ENCODE results near the gene IFIT2. TPM values are rescaled to one million over a fixed set of nuclear protein-coding genes. Genes with fewer than 3 reads are reported as not detected.
"Not testable (repeated sequence)": the region's sequence is repeated elsewhere in the genome, so short reads cannot be mapped to it uniquely, and the experiment has no call there.

Gene IFIT2
- total and polyA plus RNA-seq, 9 donors = 5.0 to 9.6 (median 7.4) TPM

DNA sequence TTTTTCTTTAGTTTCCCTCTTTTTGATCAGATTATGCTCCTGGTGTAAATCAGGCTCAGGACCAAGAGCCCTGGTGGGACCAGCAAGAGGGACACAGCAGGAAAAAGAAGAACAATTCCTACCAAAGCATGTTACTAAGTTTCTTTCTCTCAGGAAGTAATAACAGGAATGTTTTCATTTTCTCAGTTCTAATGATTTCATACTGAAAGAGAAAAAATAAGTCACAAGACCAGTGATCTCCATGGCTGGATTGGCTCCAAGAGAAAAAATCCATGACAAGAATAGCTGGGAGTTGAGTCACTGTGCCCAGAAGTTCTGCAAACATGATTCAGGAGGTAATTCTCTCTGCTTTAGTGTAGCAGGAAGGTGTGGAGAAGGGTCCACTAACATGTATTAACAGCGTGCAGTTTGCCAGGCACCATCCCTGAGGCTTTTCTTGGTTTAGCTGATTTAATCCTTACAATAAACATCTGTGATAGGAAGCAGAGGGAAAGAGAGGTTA, 23.8 kb upstream of the IFIT2 start:
- peaks cover 19% of the 10 kb centered on the region for H3K4me1 ChIP-seq (ENCODE audit: control insufficient read depth, insufficient read depth, low read length)
- no peak overlapping the region for H3K4me3 ChIP-seq (ENCODE audit: low read length)
- no peaks in the 10 kb centered on the region for H3K36me3 ChIP-seq (ENCODE audit: control insufficient read depth, insufficient read depth, low read length)
- H3K9me3 ChIP-seq (replicated peaks; ENCODE audit: control insufficient read depth, low read depth, low read length) = no peaks in the 10 kb centered on the region
- H3K27me3 ChIP-seq (ENCODE audit: control insufficient read depth, insufficient read depth, low read length) = no peaks in the 10 kb centered on the region
- H3K27ac ChIP-seq (ENCODE audit: low read length) = peak overlapping the region; percentile 90
- WGBS (ENCODE audit: insufficient coverage) = no CpG with 5 or more reads among the region's 1 CpG
- peak; percentile 97 for DNase-seq

DNA sequence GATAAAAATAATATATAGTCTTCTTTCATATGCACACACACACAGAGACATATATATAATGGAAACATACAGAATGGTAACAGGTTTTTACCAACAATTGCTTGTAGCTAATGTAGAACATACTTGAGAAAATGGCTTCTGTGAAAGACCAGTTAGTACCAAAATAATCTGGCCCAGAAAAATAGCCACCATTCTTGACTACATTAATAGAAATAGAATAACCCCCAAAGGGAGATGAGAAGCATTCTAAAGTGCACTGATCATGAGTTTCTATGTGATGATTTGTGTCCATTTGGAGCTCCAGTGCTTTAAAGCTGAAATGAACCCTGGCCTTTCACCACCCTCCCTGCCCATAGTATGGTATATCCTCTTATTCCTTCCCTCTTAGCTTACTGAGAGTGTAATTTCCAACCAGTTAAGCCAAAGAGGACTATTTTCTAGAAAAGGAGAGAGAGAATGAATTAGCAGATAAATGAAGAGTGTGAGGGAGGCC, 22.9 kb upstream of the IFIT2 start:
- no peaks in the 10 kb centered on the region for H3K36me3 ChIP-seq (ENCODE audit: control insufficient read depth, insufficient read depth, low read length)
- H3K9me3 ChIP-seq (replicated peaks; ENCODE audit: control insufficient read depth, low read depth, low read length) = no peaks in the 10 kb centered on the region
- DNase-seq = peak; percentile 71
- no peaks in the 10 kb centered on the region for H3K27me3 ChIP-seq (ENCODE audit: control insufficient read depth, insufficient read depth, low read length)
- H3K4me1 ChIP-seq (ENCODE audit: control insufficient read depth, insufficient read depth, low read length) = peaks cover 28% of the 10 kb centered on the region
- no peak overlapping the region for H3K4me3 ChIP-seq (ENCODE audit: low read length)
- peak overlapping the region; percentile 80 for H3K27ac ChIP-seq (ENCODE audit: low read length)

DNA sequence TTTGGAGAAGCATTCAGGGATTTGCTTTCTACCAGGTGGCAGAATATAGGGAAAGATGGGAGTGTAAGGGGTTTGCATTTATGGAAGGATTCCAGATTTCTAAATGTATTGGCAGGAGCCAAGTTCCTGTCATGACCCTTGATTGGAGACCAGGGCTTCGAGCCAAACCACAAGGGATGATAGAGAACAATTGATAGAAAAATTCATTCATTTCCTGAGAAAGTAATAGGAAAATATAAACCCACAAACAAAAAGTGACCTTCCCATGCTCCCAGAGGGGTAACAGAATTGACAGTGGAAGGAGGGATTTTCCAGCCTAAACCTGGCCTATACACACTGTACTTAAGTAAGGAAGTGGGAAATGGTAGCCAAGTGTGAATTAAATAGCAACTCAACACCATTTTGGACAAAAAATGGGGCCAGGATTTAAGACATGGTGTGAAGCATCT, 22.4 kb upstream of the IFIT2 start:
- Histone ChIP-seq H3K9me3 (replicated peaks; ENCODE audit: control insufficient read depth, low read depth, low read length) (no peaks in the 10 kb centered on the region), H3K36me3 (ENCODE audit: control insufficient read depth, insufficient read depth, low read length) (no peaks in the 10 kb centered on the region), H3K27ac (ENCODE audit: low read length) (peak overlapping the region; percentile 80), H3K4me3 (ENCODE audit: low read length) (no peak overlapping the region), H3K27me3 (ENCODE audit: control insufficient read depth, insufficient read depth, low read length) (no peaks in the 10 kb centered on the region), H3K4me1 (ENCODE audit: control insufficient read depth, insufficient read depth, low read length) (peaks cover 31% of the 10 kb centered on the region)
- no CpG with 5 or more reads among the region's 1 CpG for WGBS (ENCODE audit: insufficient coverage)
- DNase-seq = peak; percentile 83

DNA sequence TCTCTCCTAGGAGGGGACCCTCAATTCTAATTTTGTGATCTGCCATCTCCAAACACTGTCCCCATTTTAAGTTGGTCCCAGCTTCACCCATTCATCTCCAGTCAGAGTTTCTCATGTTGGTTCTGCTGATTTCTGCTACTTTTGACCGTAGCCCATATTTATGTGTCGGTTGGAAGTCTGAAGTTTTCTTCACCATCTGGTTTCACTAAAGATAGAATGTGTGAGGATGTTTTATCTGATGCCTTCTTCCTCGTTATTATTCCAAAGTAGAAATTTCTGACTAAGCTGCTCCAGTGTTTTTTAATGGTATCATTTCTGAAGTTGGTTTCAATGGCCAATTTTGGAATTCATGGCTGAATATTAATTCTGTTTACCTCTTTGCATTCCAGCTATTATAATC, 21.3 kb upstream of the IFIT2 start:
- Histone ChIP-seq H3K4me1 (ENCODE audit: control insufficient read depth, insufficient read depth, low read length) (peaks cover 34% of the 10 kb centered on the region), H3K9me3 (replicated peaks; ENCODE audit: control insufficient read depth, low read depth, low read length) (no peaks in the 10 kb centered on the region), H3K27me3 (ENCODE audit: control insufficient read depth, insufficient read depth, low read length) (no peaks in the 10 kb centered on the region), H3K36me3 (ENCODE audit: control insufficient read depth, insufficient read depth, low read length) (no peaks in the 10 kb centered on the region), H3K27ac (ENCODE audit: low read length) (peak overlapping the region; percentile 15), H3K4me3 (ENCODE audit: low read length) (no peak overlapping the region)
- WGBS (ENCODE audit: insufficient coverage) = no CpG with 5 or more reads among the region's 3 CpGs
- no peak for DNase-seq

DNA sequence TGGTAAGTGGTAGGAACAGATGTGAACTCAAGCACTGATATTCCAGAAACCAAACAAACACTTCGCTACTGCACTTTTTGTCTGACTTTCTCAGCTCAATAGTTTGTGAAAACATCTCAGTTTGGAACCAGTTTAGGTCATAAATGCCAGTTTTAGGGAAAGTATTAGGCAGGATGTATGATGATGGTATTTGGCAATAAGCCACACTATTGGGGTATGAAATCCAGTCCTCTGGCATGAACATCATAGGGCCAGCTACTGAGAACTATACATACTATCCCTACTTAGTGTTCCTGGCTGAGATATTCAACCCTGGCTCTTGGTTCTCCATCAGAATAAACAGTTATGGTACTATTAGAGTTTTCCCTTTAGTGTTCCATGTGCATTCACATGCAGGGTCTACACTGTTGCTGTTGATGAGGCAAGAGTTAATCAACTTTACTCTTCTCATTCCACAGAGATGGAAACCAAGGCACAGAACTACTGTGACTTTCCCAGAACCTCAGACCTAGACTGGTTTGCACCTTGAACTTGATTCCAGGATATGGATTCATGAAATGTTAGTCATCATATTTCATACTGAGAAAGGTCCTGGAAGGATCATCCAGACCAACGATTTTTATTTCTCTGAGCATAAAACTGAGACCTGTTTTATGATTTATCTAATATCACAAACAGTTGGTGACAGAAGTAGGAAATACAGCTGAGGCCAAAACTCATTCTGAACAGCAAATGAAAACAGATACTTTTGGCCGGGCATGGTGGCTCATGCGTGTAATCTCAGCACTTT, 20.0 kb upstream of the IFIT2 start:
- no peaks in the 10 kb centered on the region for H3K36me3 ChIP-seq (ENCODE audit: control insufficient read depth, insufficient read depth, low read length)
- H3K4me1 ChIP-seq (ENCODE audit: control insufficient read depth, insufficient read depth, low read length) = peaks cover 33% of the 10 kb centered on the region
- WGBS (ENCODE audit: insufficient coverage) = 37% methylated on average over 2 of the region's 4 CpGs
- H3K4me3 ChIP-seq (ENCODE audit: low read length) = no peak overlapping the region
- no peak overlapping the region for H3K27ac ChIP-seq (ENCODE audit: low read length)
- no peaks in the 10 kb centered on the region for H3K9me3 ChIP-seq (replicated peaks; ENCODE audit: control insufficient read depth, low read depth, low read length)
- DNase-seq = no peak
- no peaks in the 10 kb centered on the region for H3K27me3 ChIP-seq (ENCODE audit: control insufficient read depth, insufficient read depth, low read length)

DNA sequence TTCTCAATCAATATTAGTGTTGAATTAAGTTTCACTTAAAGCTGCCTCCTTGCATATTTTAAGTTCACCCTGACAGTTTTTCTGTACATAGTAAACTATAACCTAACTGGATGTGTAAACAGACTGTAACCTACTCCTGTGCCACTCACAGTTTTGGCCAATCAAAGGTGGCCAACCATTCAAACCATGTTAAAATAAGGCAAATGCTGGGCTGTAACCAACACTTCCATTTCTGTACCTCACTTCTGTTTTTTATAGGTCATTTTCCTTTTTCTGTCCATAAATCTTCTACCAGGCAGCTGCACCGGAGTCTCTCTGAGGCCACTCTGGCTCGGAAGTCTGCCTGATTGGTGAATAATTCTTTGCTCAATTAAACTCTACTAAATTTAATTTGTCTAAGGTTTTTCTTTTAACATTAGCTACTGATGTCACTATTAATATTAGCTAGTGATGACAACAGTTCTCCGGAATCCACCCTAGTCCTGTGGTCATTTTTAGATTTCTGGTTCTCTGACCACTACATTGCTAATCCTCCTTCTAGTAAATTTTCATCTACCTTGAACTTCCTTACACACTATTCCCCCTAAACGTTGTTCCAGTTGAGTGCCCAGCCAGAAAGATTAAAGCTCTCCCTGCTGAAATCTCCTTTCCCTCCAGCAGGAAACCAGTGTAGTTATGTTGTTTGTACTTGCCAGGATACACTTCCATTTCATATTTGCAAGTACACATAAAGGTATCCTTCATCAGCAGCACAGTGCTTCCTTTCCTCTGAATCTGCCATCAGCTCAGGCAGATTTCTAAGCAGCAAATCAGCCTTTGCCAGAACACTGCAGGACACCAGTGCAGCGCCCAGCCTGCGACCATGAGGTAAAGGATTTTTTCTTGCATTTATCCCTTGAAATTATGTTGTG, 18.6 kb upstream of the IFIT2 start:
- WGBS (ENCODE audit: insufficient coverage) = no CpG with 5 or more reads among the region's 6 CpGs
- Histone ChIP-seq H3K27ac (ENCODE audit: low read length) (peak overlapping the region; percentile 93), H3K4me1 (ENCODE audit: control insufficient read depth, insufficient read depth, low read length) (peaks cover 28% of the 10 kb centered on the region), H3K9me3 (replicated peaks; ENCODE audit: control insufficient read depth, low read depth, low read length) (no peaks in the 10 kb centered on the region), H3K4me3 (ENCODE audit: low read length) (peak overlapping the region; percentile 0), H3K27me3 (ENCODE audit: control insufficient read depth, insufficient read depth, low read length) (no peaks in the 10 kb centered on the region), H3K36me3 (ENCODE audit: control insufficient read depth, insufficient read depth, low read length) (no peaks in the 10 kb centered on the region)
- DNase-seq = peak; percentile 56

DNA sequence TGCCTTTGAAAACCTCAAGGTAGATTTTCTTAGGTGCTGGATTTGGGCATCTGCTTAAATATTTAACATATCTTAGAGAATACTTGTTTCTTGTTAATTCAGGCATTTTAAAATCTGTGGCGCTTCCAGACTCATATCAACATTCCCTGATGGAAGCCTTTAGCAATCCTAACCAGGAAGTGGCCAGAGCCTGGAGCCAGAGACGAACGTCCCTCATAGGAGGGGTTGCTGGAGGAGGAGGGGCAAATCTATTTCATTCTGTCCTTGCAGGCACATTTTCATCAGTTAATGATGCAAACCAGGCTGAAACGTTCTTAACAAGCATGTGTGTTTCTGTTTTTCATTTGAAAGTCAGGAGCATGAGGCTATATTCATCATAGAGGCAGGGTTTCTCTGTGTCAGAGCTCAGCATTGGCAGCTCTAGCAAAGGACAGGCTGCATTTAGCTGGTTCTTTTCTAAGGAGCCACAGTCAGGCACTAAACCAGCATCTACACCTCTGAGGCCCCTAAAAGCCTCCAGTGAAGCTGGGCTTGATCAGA, 17.8 kb upstream of the IFIT2 start:
- no CpG with 5 or more reads among the region's 4 CpGs for WGBS (ENCODE audit: insufficient coverage)
- Histone ChIP-seq H3K9me3 (replicated peaks; ENCODE audit: control insufficient read depth, low read depth, low read length) (no peaks in the 10 kb centered on the region), H3K4me3 (ENCODE audit: low read length) (peak overlapping the region; percentile 0), H3K27ac (ENCODE audit: low read length) (peak overlapping the region; percentile 93), H3K36me3 (ENCODE audit: control insufficient read depth, insufficient read depth, low read length) (no peaks in the 10 kb centered on the region), H3K27me3 (ENCODE audit: control insufficient read depth, insufficient read depth, low read length) (no peaks in the 10 kb centered on the region), H3K4me1 (ENCODE audit: control insufficient read depth, insufficient read depth, low read length) (peaks cover 26% of the 10 kb centered on the region)
- peak; percentile 94 for DNase-seq

DNA sequence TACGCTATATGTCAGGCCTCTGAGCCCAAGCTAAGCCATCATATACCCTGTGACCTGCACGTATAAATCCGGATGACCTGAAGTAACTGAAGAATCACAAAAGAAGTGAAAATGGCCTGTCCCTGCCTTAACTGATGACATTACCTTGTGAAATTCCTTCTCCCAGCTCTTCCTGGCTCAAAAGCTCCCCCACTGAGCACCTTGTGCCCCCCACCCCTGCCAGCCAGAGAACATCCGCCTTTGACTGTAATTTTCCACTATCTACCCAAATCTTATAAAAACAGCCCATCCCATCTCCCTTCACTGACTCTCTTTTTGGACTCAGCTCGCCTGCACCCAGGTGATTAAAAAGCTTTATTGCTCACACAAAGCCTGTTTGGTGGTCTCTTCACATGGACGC, 17.1 kb upstream of the IFIT2 start:
- H3K9me3 ChIP-seq (replicated peaks; ENCODE audit: control insufficient read depth, low read depth, low read length); DNase-seq; H3K27me3 ChIP-seq (ENCODE audit: control insufficient read depth, insufficient read depth, low read length); H3K36me3 ChIP-seq (ENCODE audit: control insufficient read depth, insufficient read depth, low read length); H3K4me3 ChIP-seq (ENCODE audit: low read length): not testable (repeated sequence)
- H3K4me1 ChIP-seq (ENCODE audit: control insufficient read depth, insufficient read depth, low read length) = peaks cover 20% of the 10 kb centered on the region
- H3K27ac ChIP-seq (ENCODE audit: low read length) = peak overlapping the region; percentile 93
- 68% methylated on average over 5 of the region's 6 CpGs for WGBS (ENCODE audit: insufficient coverage)

DNA sequence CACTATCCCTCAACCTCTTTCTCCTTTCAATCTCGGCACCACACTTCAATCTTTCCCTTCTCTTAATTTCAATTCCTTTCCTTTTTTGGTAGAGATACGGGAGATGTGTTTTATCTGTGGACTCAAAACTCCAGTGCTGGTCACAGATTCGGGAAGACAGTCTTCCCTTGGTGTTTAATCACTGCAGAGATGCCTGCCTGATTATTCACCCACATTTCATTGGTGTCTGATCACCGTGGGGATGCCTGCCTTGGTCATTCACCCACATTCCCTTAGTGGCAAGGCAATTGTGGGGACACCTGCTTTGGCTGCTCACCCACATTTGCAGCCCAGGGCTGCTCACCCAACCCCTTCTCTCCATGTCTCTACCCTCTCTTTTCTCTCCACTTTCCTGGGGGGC, 16.5 kb upstream of the IFIT2 start:
- WGBS (ENCODE audit: insufficient coverage) = 62% methylated on average over 2 of the region's 4 CpGs
- not testable (repeated sequence) for H3K36me3 ChIP-seq (ENCODE audit: control insufficient read depth, insufficient read depth, low read length); H3K4me3 ChIP-seq (ENCODE audit: low read length); H3K27me3 ChIP-seq (ENCODE audit: control insufficient read depth, insufficient read depth, low read length); DNase-seq; H3K9me3 ChIP-seq (replicated peaks; ENCODE audit: control insufficient read depth, low read depth, low read length); H3K27ac ChIP-seq (ENCODE audit: low read length)
- H3K4me1 ChIP-seq (ENCODE audit: control insufficient read depth, insufficient read depth, low read length) = peaks cover 18% of the 10 kb centered on the region

Data from muscle of leg (tissue), 11 donors.